ENCODE data around the gene KDSR. TPM values are rescaled to one million over a fixed set of nuclear protein-coding genes. Genes with fewer than 3 reads are reported as not detected.
A peak's percentile ranks its signal among the peaks of the same experiment; 100 is the strongest.

The KDSR gene
- total and polyA plus RNA-seq, 2 of the 13 experiments (the other 11 are each of a cell fraction or from before 2014, with no cell fraction given): 10.4 to 20.9 TPM

GRCh38 chr18:63367053-63367953 lies at the start of gene KDSR (continued):
- TF ChIP-seq ELK4 (CRISPR knock-in tag; IDR thresholded peaks at IDR 0.05; ENCODE audit: borderline replicate concordance) (peak; percentile 41; the same call in 1 of the 2 replicates), MZF1 (CRISPR knock-in tag; IDR thresholded peaks at IDR 0.05; ENCODE audit: borderline replicate concordance) (no peak), ZBTB14 (CRISPR knock-in tag; IDR thresholded peaks at IDR 0.05) (peak; percentile 65), ZSCAN5A (CRISPR knock-in tag; IDR thresholded peaks at IDR 0.05; ENCODE audit: borderline replicate concordance) (peak; percentile 19; the same call in 1 of the 2 replicates), PHF5A (CRISPR knock-in tag; IDR thresholded peaks at IDR 0.05; ENCODE audit: low read depth, unreplicated experiment) (peak; percentile 61), ERF (CRISPR knock-in tag; IDR thresholded peaks at IDR 0.05) (peak; percentile 79), MLXIP (CRISPR knock-in tag; IDR thresholded peaks at IDR 0.05; ENCODE audit: borderline replicate concordance) (peak; percentile 63; the same call in 1 of the 2 replicates), SNRNP70 (IDR thresholded peaks at IDR 0.05; ENCODE audit: low read depth, low read length) (no peak), ZHX1 (CRISPR knock-in tag; IDR thresholded peaks at IDR 0.05; ENCODE audit: low read depth) (peak; percentile 70; the same call in 1 of the 2 replicates), ZNF670 (CRISPR knock-in tag; IDR thresholded peaks at IDR 0.05; ENCODE audit: borderline replicate concordance) (peak; percentile 47; the same call in 1 of the 2 replicates), ZNF460 (CRISPR knock-in tag; IDR thresholded peaks at IDR 0.05; ENCODE audit: borderline replicate concordance) (peak; percentile 12; the same call in 1 of the 2 replicates), DDIT3 (CRISPR knock-in tag; IDR thresholded peaks at IDR 0.05) (no peak), SPEN (CRISPR knock-in tag; IDR thresholded peaks at IDR 0.05; ENCODE audit: low read depth) (peak; percentile 25; the same call in 1 of the 2 replicates), SOX5 (CRISPR knock-in tag; IDR thresholded peaks at IDR 0.05; ENCODE audit: borderline replicate concordance) (peak; percentile 34; the same call in 1 of the 2 replicates)

Measured in HepG2 (cell line).